OCI-LY7 (cell line): Measurements from ENCODE around the gene FOXP1. TPM values are rescaled to one million over a fixed set of nuclear protein-coding genes. Genes with fewer than 3 reads are reported as not detected.

Source experiments
- BruUV-seq: library from RNA; stranded (reverse); fragments of 400-500 nt; replicated peaks from 2 replicates; lab custom pipeline; 2021; lab: Mats Ljungman, UMichigan
- CTCF ChIA-PET: fragments of 300-600 bp; sonication (Branson Sonifier 250); formaldehyde crosslinking; loops from one replicate; lab custom pipeline; 2022; ENCODE audit warnings: antibody characterized with exemption; ENCODE audit not compliant: unreplicated experiment; lab: Charles Lee
- POLR2A ChIA-PET: fragments of 300-600 bp; sonication (Branson Sonifier 250); formaldehyde crosslinking; loops from one replicate; lab custom pipeline; 2022; ENCODE audit warnings: antibody characterized with exemption; lab: Charles Lee
- DNase-seq: peaks from one replicate; pipeline ENCODE4 v3.0.0-alpha.2; 2015; ENCODE audit warnings: low spot score
- H2AFZ ChIP-seq: fragments of 200-600 bp; sonication (generic), shearing (Covaris generic); 2 replicates; pipeline ENCODE4 v1.6.1; 2014; ENCODE audit warnings: mild to moderate bottlenecking, antibody characterized with exemption, low read length, moderate library complexity
- H3K27ac ChIP-seq: fragments of 200-600 bp; sonication (generic); 2 replicates; pipeline ENCODE4 v1.5.1; 2014; ENCODE audit warnings: mixed run types, low read depth, mild to moderate bottlenecking, moderate library complexity, low read length, inconsistent platforms; ENCODE audit not compliant: poor library complexity, severe bottlenecking
- H3K36me3 ChIP-seq: fragments of 200-600 bp; sonication (generic); 2 replicates; pipeline ENCODE4 v1.6.1; 2014; ENCODE audit warnings: mild to moderate bottlenecking, antibody characterized with exemption, low read length, moderate library complexity, mixed read lengths; ENCODE audit not compliant: insufficient read depth
- H3K4me1 ChIP-seq: fragments of 200-600 bp; sonication (generic); 2 replicates; pipeline ENCODE4 v1.5.1; 2014; ENCODE audit warnings: mild to moderate bottlenecking, low read length; ENCODE audit not compliant: insufficient read depth, poor library complexity, severe bottlenecking
- H3K4me2 ChIP-seq: fragments of 200-600 bp; sonication (generic); 2 replicates; pipeline ENCODE4 v1.6.1; 2014; ENCODE audit warnings: mild to moderate bottlenecking, low read length
- H3K4me3 ChIP-seq: fragments of 200-600 bp; sonication (generic); 2 replicates; pipeline ENCODE4 v1.5.1; 2014; ENCODE audit warnings: mild to moderate bottlenecking, low read depth, low read length; ENCODE audit not compliant: poor library complexity, severe bottlenecking
- H3K79me2 ChIP-seq: fragments of 200-600 bp; sonication (generic); 2 replicates; pipeline ENCODE4 v1.6.1; 2016; ENCODE audit warnings: low read depth, mild to moderate bottlenecking, low read length, moderate library complexity, mixed read lengths; ENCODE audit not compliant: insufficient read depth
- H3K9me2 ChIP-seq: fragments of 200-600 bp; sonication (generic); 2 replicates; pipeline ENCODE4 v1.6.1; 2016; ENCODE audit warnings: mild to moderate bottlenecking, low read length, mixed read lengths; ENCODE audit not compliant: insufficient read depth
- H3K9me3 ChIP-seq: fragments of 200-600 bp; sonication (generic); 2 replicates; pipeline ENCODE4 v1.6.1; 2014; ENCODE audit warnings: mild to moderate bottlenecking, mixed run types, low read length, mixed read lengths
- H4K20me1 ChIP-seq: fragments of 200-600 bp; sonication (generic); 2 replicates; pipeline ENCODE4 v1.6.1; 2014; ENCODE audit warnings: mild to moderate bottlenecking, antibody characterized with exemption, low read length, moderate library complexity, mixed read lengths; ENCODE audit not compliant: insufficient read depth
- EZH2phosphoT487 ChIP-seq: fragments of 200-600 bp; sonication (generic); IDR thresholded peaks from 2 replicates; pipeline ENCODE4 v1.6.1; 2018; ENCODE audit warnings: low read depth, borderline replicate concordance, mild to moderate bottlenecking, mixed run types, antibody characterized with exemption, low read length, moderate library complexity, mixed read lengths
- intact Hi-C: fragments of 100-400 bp; cut with micrococcal nuclease; formaldehyde crosslinking; loops from one replicate; pipeline ENCODE4 v1.10.0; 2022; ENCODE audit not compliant: unreplicated experiment
- total RNA-seq, 2 experiments: library from RNA; depleted of rRNA in 1 of 2; stranded (reverse); fragments of >200 nt in 1 of 2; shearing (Covaris generic) in 1 of 2; gene quantifications; 2 replicates each; pipeline ENCODE4 v1.2.3, GENCODE V29; 2014 to 2022
- TF ChIP-seq, protein P1 (sequence below): fragments of 200-600 bp; sonication (generic); conservative IDR thresholded peaks from 2 replicates; pipeline ENCODE4 v1.5.1; 2014; ENCODE audit warnings: mild to moderate bottlenecking, antibody characterized with exemption, low read length, moderate library complexity, mixed read lengths

FOXP1 gene
- total RNA-seq, 2 experiments from 2014 or later = 87.3 to 151 TPM

DNA sequence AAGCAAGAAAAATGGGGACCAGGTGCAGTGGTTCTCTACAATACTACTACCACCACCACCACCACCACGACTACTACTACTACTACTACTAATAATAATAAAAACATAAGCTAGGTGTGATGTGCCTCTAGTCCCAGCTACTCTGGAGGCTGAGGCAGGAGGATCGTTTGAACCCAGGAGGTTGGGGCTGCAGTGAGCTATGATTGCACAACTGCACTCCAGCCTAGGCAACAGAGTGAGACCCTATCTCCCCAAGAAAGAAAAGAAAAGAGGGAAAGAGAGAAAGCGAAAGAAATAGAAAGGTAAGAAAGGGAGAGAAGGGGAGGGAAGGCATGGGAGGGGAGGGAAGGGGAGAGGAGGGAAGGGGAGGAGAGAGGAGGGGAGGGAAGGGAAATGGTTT lies 350.6 kb downstream of the FOXP1 start:
- BruUV-seq = no TSS peak
- no peaks in the 10 kb centered on the region for H3K9me3 ChIP-seq
- ChIA-PET CTCF (no interaction called here), POLR2A (interaction anchor here (0.6 to 1.3 kb wide), 6 partner anchors 10 to 757 kb away, joined by 3 to 4 read pairs (median 4); no protein-coding TSS in a partner anchor)
- intact Hi-C loops = no loop called here
- H3K9me2 ChIP-seq = no peaks in the 10 kb centered on the region
- 0 out of 2 replicates have a peak, but pooled peaks cover 5% of the 10 kb centered on the region for H4K20me1 ChIP-seq
- no peak for DNase-seq
- no peak overlapping the region for H3K27ac ChIP-seq
- H3K79me2 ChIP-seq = no peaks in the 10 kb centered on the region
- H3K36me3 ChIP-seq = peaks cover 7% of the 10 kb centered on the region
- peaks cover 7% of the 10 kb centered on the region for H3K4me1 ChIP-seq
- no peak overlapping the region for H3K4me2 ChIP-seq
- H3K4me3 ChIP-seq = no peak overlapping the region
- no peak overlapping the region for H2AFZ ChIP-seq
- no peak for TF ChIP-seq EZH2phosphoT487
- TF ChIP-seq, protein P1, sequence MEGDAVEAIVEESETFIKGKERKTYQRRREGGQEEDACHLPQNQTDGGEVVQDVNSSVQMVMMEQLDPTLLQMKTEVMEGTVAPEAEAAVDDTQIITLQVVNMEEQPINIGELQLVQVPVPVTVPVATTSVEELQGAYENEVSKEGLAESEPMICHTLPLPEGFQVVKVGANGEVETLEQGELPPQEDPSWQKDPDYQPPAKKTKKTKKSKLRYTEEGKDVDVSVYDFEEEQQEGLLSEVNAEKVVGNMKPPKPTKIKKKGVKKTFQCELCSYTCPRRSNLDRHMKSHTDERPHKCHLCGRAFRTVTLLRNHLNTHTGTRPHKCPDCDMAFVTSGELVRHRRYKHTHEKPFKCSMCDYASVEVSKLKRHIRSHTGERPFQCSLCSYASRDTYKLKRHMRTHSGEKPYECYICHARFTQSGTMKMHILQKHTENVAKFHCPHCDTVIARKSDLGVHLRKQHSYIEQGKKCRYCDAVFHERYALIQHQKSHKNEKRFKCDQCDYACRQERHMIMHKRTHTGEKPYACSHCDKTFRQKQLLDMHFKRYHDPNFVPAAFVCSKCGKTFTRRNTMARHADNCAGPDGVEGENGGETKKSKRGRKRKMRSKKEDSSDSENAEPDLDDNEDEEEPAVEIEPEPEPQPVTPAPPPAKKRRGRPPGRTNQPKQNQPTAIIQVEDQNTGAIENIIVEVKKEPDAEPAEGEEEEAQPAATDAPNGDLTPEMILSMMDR = no peak

DNA sequence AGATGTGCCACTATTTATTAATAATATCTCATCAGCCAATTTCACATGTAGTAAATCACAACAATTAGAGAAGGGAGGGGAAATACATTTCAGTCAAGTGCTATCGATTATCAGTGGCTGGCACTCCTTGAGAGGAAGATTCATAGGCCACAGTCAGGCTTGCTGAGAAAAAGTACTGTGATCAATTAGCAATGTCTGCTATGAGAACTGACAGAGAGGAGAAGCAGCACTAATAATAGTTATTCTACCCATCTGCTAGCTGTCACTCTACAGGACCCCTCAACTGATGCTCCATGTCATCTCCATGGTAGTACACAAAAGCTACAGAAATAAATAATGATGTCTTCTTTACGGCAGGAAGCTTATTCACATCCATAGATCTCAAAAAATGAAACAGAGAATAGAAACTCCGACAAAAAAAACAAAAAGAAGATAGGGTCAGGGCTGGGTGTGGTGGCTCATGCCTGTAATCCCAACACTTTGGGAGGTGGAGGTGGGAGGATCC lies 351.3 kb downstream of the FOXP1 start:
- Histone ChIP-seq H3K9me3 (no peaks in the 10 kb centered on the region), H3K27ac (no peak overlapping the region), H3K9me2 (no peaks in the 10 kb centered on the region), H3K4me1 (peaks cover 10% of the 10 kb centered on the region), H2AFZ (no peak overlapping the region), H3K36me3 (peaks cover under 1% of the 10 kb centered on the region), H3K79me2 (no peaks in the 10 kb centered on the region), H3K4me2 (no peak overlapping the region), H4K20me1 (0 out of 2 replicates have a peak, but pooled peaks cover 6% of the 10 kb centered on the region), H3K4me3 (no peak overlapping the region)
- CTCF ChIA-PET = no interaction called here
- DNase-seq = no peak
- intact Hi-C loops = no loop called here
- BruUV-seq = no TSS peak
- POLR2A ChIA-PET = interaction anchor here (0.6 to 1.3 kb wide), 2 partner anchors 14 to 285 kb away, joined by 3 to 4 read pairs; no protein-coding TSS in a partner anchor
- TF ChIP-seq, protein P1 = no peak
- TF ChIP-seq EZH2phosphoT487 = no peak

DNA sequence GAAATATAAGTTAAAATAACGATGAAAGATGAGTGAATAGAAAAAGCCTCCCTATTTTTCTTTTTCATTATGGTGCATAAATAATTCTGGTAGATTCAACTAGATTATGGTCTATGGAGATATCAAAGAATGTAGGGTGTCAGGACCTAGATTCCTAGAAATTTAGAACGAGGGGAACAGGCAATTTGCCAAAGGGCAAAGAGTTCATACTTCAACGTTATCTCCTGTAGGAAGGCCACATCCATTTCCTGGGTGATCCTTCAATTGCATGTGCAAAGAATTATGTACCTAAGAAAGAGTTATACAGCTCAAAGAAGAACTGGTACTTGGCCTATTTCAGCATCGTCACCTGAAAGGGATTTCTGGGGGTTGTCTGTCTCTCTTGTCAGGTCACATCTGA lies 351.8 kb downstream of the FOXP1 start:
- no peak overlapping the region for H2AFZ ChIP-seq
- no peak overlapping the region for H3K4me3 ChIP-seq
- H3K4me2 ChIP-seq = no peak overlapping the region
- POLR2A ChIA-PET = interaction anchor here (0.6 to 1.3 kb wide), 2 partner anchors 14 to 286 kb away, joined by 3 to 4 read pairs; no protein-coding TSS in a partner anchor
- H3K9me2 ChIP-seq = no peaks in the 10 kb centered on the region
- no peaks in the 10 kb centered on the region for H3K9me3 ChIP-seq
- DNase-seq = no peak
- no peak overlapping the region for H3K27ac ChIP-seq
- intact Hi-C loops = no loop called here
- TF ChIP-seq, protein P1 = no peak
- TF ChIP-seq EZH2phosphoT487 = no peak
- peaks cover 14% of the 10 kb centered on the region for H3K4me1 ChIP-seq
- 0 out of 2 replicates have a peak, but pooled peaks cover 11% of the 10 kb centered on the region for H4K20me1 ChIP-seq
- no peaks in the 10 kb centered on the region for H3K36me3 ChIP-seq
- no peaks in the 10 kb centered on the region for H3K79me2 ChIP-seq
- CTCF ChIA-PET = no interaction called here
- no TSS peak for BruUV-seq
